WTC11 (cell line): Measurements from ENCODE around the gene KATNA1. TPM values are rescaled to one million over a fixed set of nuclear protein-coding genes. Genes with fewer than 3 reads are reported as not detected.

Experiments used
- ATAC-seq: fragments of 200-7000 bp; cut with Tn5 transposase; 2 replicates; pipeline ENCODE4 v1.10.0; 2021; ENCODE audit warnings: mild to moderate bottlenecking, moderate library complexity
- CTCF ChIA-PET: fragments of 300-600 bp; sonication (Branson Sonifier 250); formaldehyde crosslinking; loops from one replicate; lab custom pipeline; 2021; ENCODE audit warnings: antibody characterized with exemption; lab: Charles Lee
- POLR2A ChIA-PET: fragments of 350-600 bp; sonication (Branson Sonifier 250); formaldehyde crosslinking; loops from one replicate; lab custom pipeline; 2021; ENCODE audit warnings: antibody characterized with exemption; lab: Charles Lee
- DNase-seq: peaks from one replicate; pipeline ENCODE4 v3.0.0; 2021; ENCODE audit warnings: low spot score
- H3K27ac Mint-ChIP-seq: 2 replicates; pipeline ENCODE4 v1.8.0; 2021; ENCODE audit warnings: mixed read lengths
- H3K27me3 Mint-ChIP-seq: 2 replicates; pipeline ENCODE4 v1.8.0; 2021; ENCODE audit warnings: low read depth, mild to moderate bottlenecking, moderate library complexity, mixed read lengths
- H3K36me3 Mint-ChIP-seq: 2 replicates; pipeline ENCODE4 v1.8.0; 2021; ENCODE audit warnings: mixed read lengths
- H3K4me1 Mint-ChIP-seq: 2 replicates; pipeline ENCODE4 v1.8.0; 2022; ENCODE audit warnings: mixed read lengths
- H3K4me3 Mint-ChIP-seq: 2 replicates; pipeline ENCODE4 v1.8.0; 2021; ENCODE audit warnings: mild to moderate bottlenecking, moderate library complexity, mixed read lengths
- H3K9me3 Mint-ChIP-seq: 2 replicates; pipeline ENCODE4 v1.8.0; 2021; ENCODE audit warnings: mixed read lengths
- AR ChIP-seq: fragments of 250-450 bp; sonication (Bioruptor Pico); IDR thresholded peaks from 2 replicates; pipeline ENCODE4 v1.9.0; 2021; ENCODE audit warnings: mild to moderate bottlenecking
- ATF3 ChIP-seq: sonication (generic); formaldehyde crosslinking; conservative IDR thresholded peaks from 2 replicates; pipeline ENCODE4 v1.8.1; 2022; ENCODE audit warnings: mild to moderate bottlenecking, missing genetic modification reagents
- CBFB ChIP-seq: sonication (generic); formaldehyde crosslinking; IDR thresholded peaks from 2 replicates; pipeline ENCODE4 v1.8.1; 2022; ENCODE audit warnings: mild to moderate bottlenecking, low read depth, missing genetic modification reagents
- ERG ChIP-seq: fragments of 250-450 bp; sonication (Bioruptor Pico); IDR thresholded peaks from 2 replicates; pipeline ENCODE4 v1.8.0; 2021; ENCODE audit warnings: mild to moderate bottlenecking
- ESRRA ChIP-seq: sonication (generic); formaldehyde crosslinking; IDR thresholded peaks from 2 replicates; pipeline ENCODE4 v1.8.1; 2022; ENCODE audit warnings: mild to moderate bottlenecking, missing genetic modification reagents, borderline replicate concordance
- FOXK1 ChIP-seq: sonication (generic); formaldehyde crosslinking; IDR thresholded peaks from 2 replicates; pipeline ENCODE4 v1.8.0; 2022; ENCODE audit warnings: mild to moderate bottlenecking, moderate library complexity, missing genetic modification reagents
- GABPB1 ChIP-seq: sonication (generic); formaldehyde crosslinking; IDR thresholded peaks from 2 replicates; pipeline ENCODE4 v1.8.1; 2023; ENCODE audit warnings: mild to moderate bottlenecking, missing genetic modification reagents
- GRHL2 ChIP-seq: fragments of 250-450 bp; sonication (Bioruptor Pico); IDR thresholded peaks from 2 replicates; pipeline ENCODE4 v1.8.0; 2022; ENCODE audit warnings: mild to moderate bottlenecking, moderate library complexity; ENCODE audit not compliant: insufficient replicate concordance, severe bottlenecking
- HMGA2 ChIP-seq: fragments of 250-450 bp; sonication (Bioruptor Pico); IDR thresholded peaks from 2 replicates; pipeline ENCODE4 v1.4.0; 2021; ENCODE audit warnings: mild to moderate bottlenecking, moderate library complexity
- JAZF1 ChIP-seq: fragments of 250-450 bp; sonication (Bioruptor Pico); IDR thresholded peaks from 2 replicates; pipeline ENCODE4 v1.9.0; 2021; ENCODE audit warnings: moderate library complexity, mild to moderate bottlenecking, inconsistent platforms
- KAT7 ChIP-seq: sonication (generic); formaldehyde crosslinking; IDR thresholded peaks from 2 replicates; pipeline ENCODE4 v1.8.1; 2023; ENCODE audit warnings: missing genetic modification reagents, mild to moderate bottlenecking, borderline replicate concordance
- NR1H2 ChIP-seq: sonication (generic); formaldehyde crosslinking; IDR thresholded peaks from 2 replicates; pipeline ENCODE4 v1.9.0; 2021; ENCODE audit warnings: mild to moderate bottlenecking, moderate library complexity, missing genetic modification reagents
- NR2C2 ChIP-seq: sonication (generic); formaldehyde crosslinking; IDR thresholded peaks from 2 replicates; pipeline ENCODE4 v1.8.0; 2022; ENCODE audit warnings: mild to moderate bottlenecking, missing genetic modification reagents
- NR3C1 ChIP-seq: sonication (generic); formaldehyde crosslinking; conservative IDR thresholded peaks from 2 replicates; pipeline ENCODE4 v1.8.1; 2023; ENCODE audit warnings: low read depth, mild to moderate bottlenecking, missing genetic modification reagents
- SMAD3 ChIP-seq: sonication (generic); formaldehyde crosslinking; IDR thresholded peaks from 2 replicates; pipeline ENCODE4 v1.8.0; 2022; ENCODE audit warnings: missing genetic modification reagents, mild to moderate bottlenecking, borderline replicate concordance
- SOX15 ChIP-seq: fragments of 250-450 bp; sonication (Bioruptor Pico); IDR thresholded peaks from 2 replicates; pipeline ENCODE4 v1.9.0; 2021; ENCODE audit warnings: mild to moderate bottlenecking
- STAT6 ChIP-seq: sonication (generic); formaldehyde crosslinking; conservative IDR thresholded peaks from 2 replicates; pipeline ENCODE4 v1.8.1; 2023; ENCODE audit warnings: mild to moderate bottlenecking, low read depth, missing genetic modification reagents, moderate library complexity
- ZMAT4 ChIP-seq: fragments of 250-450 bp; sonication (Bioruptor Pico); IDR thresholded peaks from 2 replicates; pipeline ENCODE4 v1.9.0; 2021; ENCODE audit warnings: mild to moderate bottlenecking
- ZNF138 ChIP-seq: sonication (generic); formaldehyde crosslinking; conservative IDR thresholded peaks from 2 replicates; pipeline ENCODE4 v1.8.1; 2022; ENCODE audit warnings: mild to moderate bottlenecking, moderate library complexity, missing genetic modification reagents
- ZNF317 ChIP-seq: sonication (generic); formaldehyde crosslinking; IDR thresholded peaks from 2 replicates; pipeline ENCODE4 v1.8.1; 2023; ENCODE audit warnings: low read depth, mild to moderate bottlenecking, moderate library complexity, missing genetic modification reagents, borderline replicate concordance
- total RNA-seq: library from RNA; stranded (reverse); gene quantifications from 3 replicates; pipeline ENCODE4 v1.2.3, GENCODE V29; 2021

KATNA1 gene
- total RNA-seq, 1 experiment from 2014 or later: 18.1 TPM

- TF ChIP-seq ERG (CRISPR knock-in tag) (no peak), GABPB1 (CRISPR knock-in tag) (no peak), NR1H2 (no peak), STAT6 (CRISPR knock-in tag) (no peak), SMAD3 (no peak)
Observed at GRCh38 chr6:149580880-149581279, 67.6 kb downstream of the KATNA1 start (continued).

- ATAC-seq (no peak), DNase-seq (no peak)
- ChIA-PET POLR2A (no interaction called here), CTCF (no interaction called here)
- no peak overlapping the region for H3K27ac Mint-ChIP-seq
- H3K4me1 Mint-ChIP-seq: peaks cover 15% of the 10 kb centered on the region
- H3K27me3 Mint-ChIP-seq: no peaks in the 10 kb centered on the region; the same call in 1 of the 2 replicates
- TF ChIP-seq ZNF317 (no peak), NR2C2 (CRISPR knock-in tag) (no peak), ZNF138 (CRISPR knock-in tag) (no peak), NR3C1 (CRISPR knock-in tag) (no peak), SMAD3 (no peak), SOX15 (no peak), ATF3 (CRISPR knock-in tag) (no peak)
- H3K9me3 Mint-ChIP-seq: no peaks in the 10 kb centered on the region
- no peaks in the 10 kb centered on the region for H3K36me3 Mint-ChIP-seq
- H3K4me3 Mint-ChIP-seq: peak overlapping the region; percentile 37
Observed at GRCh38 chr6:149567945-149568585, 80.4 kb downstream of the KATNA1 start.

- ChIA-PET POLR2A (no interaction called here), CTCF (interaction anchor here (0.6 kb wide), 1 partner anchor 138 kb away, joined by 3 read pairs; no protein-coding TSS in a partner anchor)
- Mint-ChIP-seq H3K36me3 (no peaks in the 10 kb centered on the region), H3K4me1 (peaks cover 15% of the 10 kb centered on the region), H3K27me3 (no peaks in the 10 kb centered on the region; the same call in 1 of the 2 replicates), H3K9me3 (no peaks in the 10 kb centered on the region), H3K4me3 (peak overlapping the region; percentile 91), H3K27ac (peak overlapping the region; percentile 88)
- DNase-seq: no peak
- no peak for ATAC-seq
- TF ChIP-seq FOXK1: no peak
- TF ChIP-seq ZMAT4 (CRISPR knock-in tag): no peak
- TF ChIP-seq NR1H2: no peak
- TF ChIP-seq HMGA2 (CRISPR knock-in tag): no peak
- TF ChIP-seq KAT7 (CRISPR knock-in tag): no peak
- TF ChIP-seq AR (CRISPR knock-in tag): no peak
- TF ChIP-seq SOX15: no peak
- TF ChIP-seq STAT6 (CRISPR knock-in tag): no peak
- no peak for TF ChIP-seq ESRRA (CRISPR knock-in tag)
- no peak for TF ChIP-seq GRHL2
- TF ChIP-seq JAZF1 (CRISPR knock-in tag): no peak
- TF ChIP-seq CBFB: no peak
Observed at GRCh38 chr6:149567194-149567586, 81.3 kb downstream of the KATNA1 start.
